HepG2 (cell line): ENCODE data around the gene ARG1.

Experiments
- CTCF ChIP-seq: sonication (generic); formaldehyde crosslinking; IDR thresholded peaks from 2 replicates; pipeline ENCODE4 v1.5.0; 2020; ENCODE audit warnings: mild to moderate bottlenecking, missing genetic modification reagents, moderate library complexity
- YY1 ChIP-seq: IDR thresholded peaks from 2 replicates; pipeline ENCODE4 v1.6.1; 2011; ENCODE audit warnings: low read length, low read depth, moderate library complexity, mild to moderate bottlenecking; ENCODE audit not compliant: insufficient read depth, insufficient replicate concordance
- ZSCAN30 ChIP-seq: sonication (generic); formaldehyde crosslinking; IDR thresholded peaks from 2 replicates; pipeline ENCODE4 v1.5.0; 2020; ENCODE audit warnings: mild to moderate bottlenecking, missing genetic modification reagents

DNA sequence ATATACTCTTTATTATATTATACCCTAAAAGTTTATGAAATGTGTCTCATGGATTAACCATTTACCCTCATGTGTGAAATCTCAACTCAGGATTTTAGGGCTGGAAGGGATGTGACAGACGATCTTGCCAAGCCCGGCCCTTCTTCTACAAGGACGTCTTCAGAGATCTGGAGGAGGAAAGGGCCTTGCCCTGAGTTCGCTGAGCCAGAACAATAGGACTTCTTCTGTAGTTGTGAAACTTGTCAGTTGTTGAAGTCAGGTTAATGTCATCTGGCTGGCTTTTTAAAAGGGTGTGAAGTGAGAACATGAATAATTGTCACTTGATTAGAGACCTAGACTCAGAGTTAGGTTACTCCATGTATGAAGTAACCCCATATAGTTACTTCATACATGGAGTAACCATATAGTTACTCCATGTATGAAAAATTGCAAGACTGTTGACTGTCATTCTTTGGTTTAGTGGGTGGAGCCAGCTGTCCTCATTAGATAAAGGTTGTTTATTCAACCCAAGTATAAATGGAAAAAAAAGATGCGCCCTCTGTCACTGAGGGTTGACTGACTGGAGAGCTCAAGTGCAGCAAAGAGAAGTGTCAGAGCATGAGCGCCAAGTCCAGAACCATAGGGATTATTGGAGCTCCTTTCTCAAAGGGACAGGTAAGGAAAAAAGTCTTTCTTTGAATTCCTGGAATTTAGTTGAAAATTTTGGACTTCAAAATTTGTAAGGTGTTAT is at the start of gene ARG1:
- no peak for TF ChIP-seq CTCF (CRISPR knock-in tag)
- TF ChIP-seq ZSCAN30 (CRISPR knock-in tag): no peak
- TF ChIP-seq YY1: no peak
